ENCODE data around the gene ADRB1.

The ADRB1 gene

GRCh38 chr10:114058297-114058696 is 14.6 kb downstream of the ADRB1 start:
- H3K27me3 ChIP-seq (ENCODE audit: insufficient read depth, insufficient read length), result no peaks in the 10 kb centered on the region
- DNase-seq (ENCODE audit: low read depth, low spot score), result no peak
- TF ChIP-seq YY1 (IDR thresholded peaks at IDR 0.05; ENCODE audit: insufficient read depth, insufficient read length), result no peak
- TF ChIP-seq ZNF274 (IDR thresholded peaks at IDR 0.05; ENCODE audit: low read depth, low read length), result no peak
- no peak for TF ChIP-seq SUZ12 (IDR thresholded peaks at IDR 0.05; ENCODE audit: extremely low read depth, insufficient read depth, insufficient read length)
- H3K36me3 ChIP-seq (ENCODE audit: insufficient read depth, insufficient read length, low read length), result no peaks in the 10 kb centered on the region
- no peak overlapping the region for H3K4me3 ChIP-seq (ENCODE audit: insufficient read length, low read depth)
- no peaks in the 10 kb centered on the region for H3K4me1 ChIP-seq (ENCODE audit: insufficient read depth, insufficient read length)
- no peak overlapping the region for H3K9ac ChIP-seq (ENCODE audit: insufficient read length, low read depth)
- no peaks in the 10 kb centered on the region for H3K9me3 ChIP-seq (ENCODE audit: insufficient read depth, low read length)

- H3K4me1 ChIP-seq (ENCODE audit: insufficient read depth, insufficient read length), result no peaks in the 10 kb centered on the region
Observed at GRCh38 chr10:114059561-114059960, 15.9 kb downstream of the ADRB1 start.

GRCh38 chr10:114060456-114060855 is 16.8 kb downstream of the ADRB1 start:
- Histone ChIP-seq H3K4me1 (ENCODE audit: insufficient read depth, insufficient read length) (no peaks in the 10 kb centered on the region), H3K4me3 (ENCODE audit: insufficient read length, low read depth) (no peak overlapping the region), H3K9ac (ENCODE audit: insufficient read length, low read depth) (no peak overlapping the region), H3K27me3 (ENCODE audit: insufficient read depth, insufficient read length) (no peaks in the 10 kb centered on the region), H3K9me3 (ENCODE audit: insufficient read depth, low read length) (no peaks in the 10 kb centered on the region), H3K36me3 (ENCODE audit: insufficient read depth, insufficient read length, low read length) (no peaks in the 10 kb centered on the region)
- TF ChIP-seq YY1 (IDR thresholded peaks at IDR 0.05; ENCODE audit: insufficient read depth, insufficient read length), result no peak
- no peak for TF ChIP-seq ZNF274 (IDR thresholded peaks at IDR 0.05; ENCODE audit: low read depth, low read length)
- TF ChIP-seq SUZ12 (IDR thresholded peaks at IDR 0.05; ENCODE audit: extremely low read depth, insufficient read depth, insufficient read length), result no peak
- no peak for DNase-seq (ENCODE audit: low read depth, low spot score)

More at GRCh38 chr10:114059561-114059960, 15.9 kb downstream of the ADRB1 start:
- Histone ChIP-seq H3K36me3 (ENCODE audit: insufficient read depth, insufficient read length, low read length) (no peaks in the 10 kb centered on the region), H3K4me3 (ENCODE audit: insufficient read length, low read depth) (no peak overlapping the region), H3K9me3 (ENCODE audit: insufficient read depth, low read length) (no peaks in the 10 kb centered on the region), H3K27me3 (ENCODE audit: insufficient read depth, insufficient read length) (no peaks in the 10 kb centered on the region), H3K9ac (ENCODE audit: insufficient read length, low read depth) (no peak overlapping the region)
- no peak for DNase-seq (ENCODE audit: low read depth, low spot score)
- TF ChIP-seq SUZ12 (IDR thresholded peaks at IDR 0.05; ENCODE audit: extremely low read depth, insufficient read depth, insufficient read length) (no peak), YY1 (IDR thresholded peaks at IDR 0.05; ENCODE audit: insufficient read depth, insufficient read length) (no peak), ZNF274 (IDR thresholded peaks at IDR 0.05; ENCODE audit: low read depth, low read length) (no peak)

GRCh38 chr10:114061148-114061547 is 17.5 kb downstream of the ADRB1 start:
- H3K4me1 ChIP-seq (ENCODE audit: insufficient read depth, insufficient read length), result no peaks in the 10 kb centered on the region
- no peaks in the 10 kb centered on the region for H3K27me3 ChIP-seq (ENCODE audit: insufficient read depth, insufficient read length)
- no peak overlapping the region for H3K9ac ChIP-seq (ENCODE audit: insufficient read length, low read depth)
- H3K36me3 ChIP-seq (ENCODE audit: insufficient read depth, insufficient read length, low read length), result no peaks in the 10 kb centered on the region
- no peak for DNase-seq (ENCODE audit: low read depth, low spot score)
- TF ChIP-seq SUZ12 (IDR thresholded peaks at IDR 0.05; ENCODE audit: extremely low read depth, insufficient read depth, insufficient read length) (no peak), YY1 (IDR thresholded peaks at IDR 0.05; ENCODE audit: insufficient read depth, insufficient read length) (no peak), ZNF274 (IDR thresholded peaks at IDR 0.05; ENCODE audit: low read depth, low read length) (no peak)
- no peaks in the 10 kb centered on the region for H3K9me3 ChIP-seq (ENCODE audit: insufficient read depth, low read length)
- H3K4me3 ChIP-seq (ENCODE audit: insufficient read length, low read depth), result no peak overlapping the region

GRCh38 chr10:114061789-114062188 is 18.1 kb downstream of the ADRB1 start:
- Histone ChIP-seq H3K4me3 (ENCODE audit: insufficient read length, low read depth) (no peak overlapping the region), H3K4me1 (ENCODE audit: insufficient read depth, insufficient read length) (no peaks in the 10 kb centered on the region), H3K27me3 (ENCODE audit: insufficient read depth, insufficient read length) (no peaks in the 10 kb centered on the region), H3K9me3 (ENCODE audit: insufficient read depth, low read length) (no peaks in the 10 kb centered on the region), H3K9ac (ENCODE audit: insufficient read length, low read depth) (no peak overlapping the region), H3K36me3 (ENCODE audit: insufficient read depth, insufficient read length, low read length) (no peaks in the 10 kb centered on the region)
- DNase-seq (ENCODE audit: low read depth, low spot score), result no peak
- TF ChIP-seq SUZ12 (IDR thresholded peaks at IDR 0.05; ENCODE audit: extremely low read depth, insufficient read depth, insufficient read length), result no peak
- no peak for TF ChIP-seq YY1 (IDR thresholded peaks at IDR 0.05; ENCODE audit: insufficient read depth, insufficient read length)
- TF ChIP-seq ZNF274 (IDR thresholded peaks at IDR 0.05; ENCODE audit: low read depth, low read length), result no peak

GRCh38 chr10:114064151-114065048 is 20.7 kb downstream of the ADRB1 start:
- Histone ChIP-seq H3K27me3 (ENCODE audit: insufficient read depth, insufficient read length) (no peaks in the 10 kb centered on the region), H3K9me3 (ENCODE audit: insufficient read depth, low read length) (no peaks in the 10 kb centered on the region), H3K36me3 (ENCODE audit: insufficient read depth, insufficient read length, low read length) (no peaks in the 10 kb centered on the region), H3K4me3 (ENCODE audit: insufficient read length, low read depth) (no peak overlapping the region), H3K9ac (ENCODE audit: insufficient read length, low read depth) (no peak overlapping the region), H3K4me1 (ENCODE audit: insufficient read depth, insufficient read length) (no peaks in the 10 kb centered on the region)
- TF ChIP-seq YY1 (IDR thresholded peaks at IDR 0.05; ENCODE audit: insufficient read depth, insufficient read length) (no peak), SUZ12 (IDR thresholded peaks at IDR 0.05; ENCODE audit: extremely low read depth, insufficient read depth, insufficient read length) (no peak)
- no peak for DNase-seq (ENCODE audit: low read depth, low spot score)

- H3K27me3 ChIP-seq (ENCODE audit: insufficient read depth, insufficient read length), result no peaks in the 10 kb centered on the region
- TF ChIP-seq ZNF274 (IDR thresholded peaks at IDR 0.05; ENCODE audit: low read depth, low read length), result no peak
- no peak for TF ChIP-seq YY1 (IDR thresholded peaks at IDR 0.05; ENCODE audit: insufficient read depth, insufficient read length)
- no peak for TF ChIP-seq SUZ12 (IDR thresholded peaks at IDR 0.05; ENCODE audit: extremely low read depth, insufficient read depth, insufficient read length)
- H3K9ac ChIP-seq (ENCODE audit: insufficient read length, low read depth), result no peak overlapping the region
- H3K4me1 ChIP-seq (ENCODE audit: insufficient read depth, insufficient read length), result no peaks in the 10 kb centered on the region
- no peak overlapping the region for H3K4me3 ChIP-seq (ENCODE audit: insufficient read length, low read depth)
- DNase-seq (ENCODE audit: low read depth, low spot score), result no peak
- H3K36me3 ChIP-seq (ENCODE audit: insufficient read depth, insufficient read length, low read length), result no peaks in the 10 kb centered on the region
- H3K9me3 ChIP-seq (ENCODE audit: insufficient read depth, low read length), result no peaks in the 10 kb centered on the region
Observed at GRCh38 chr10:114065049-114065435, 21.4 kb downstream of the ADRB1 start.

Measured in NT2/D1 (cell line).